Effector memory CD8-positive, alpha-beta T cell (primary cell): ENCODE data around the gene REXO5.
A peak's percentile ranks its signal among the peaks of the same experiment; 100 is the strongest.
"Not testable (repeated sequence)": the region's sequence is repeated elsewhere in the genome, so short reads cannot be mapped to it uniquely, and the experiment has no call there.

Experiments
- ATAC-seq: fragments of 150-1000 bp; cut with Tn5 transposase; replicated peaks from 2 replicates; pipeline ENCODE4 v1.10.0; 2021; ENCODE audit warnings: mild to moderate bottlenecking, moderate library complexity
- DNase-seq, 3 experiments: peaks; one replicate each; pipeline ENCODE4 v3.0.0; 2021
- H3K27ac Mint-ChIP-seq, 2 donors: one replicate each; pipeline ENCODE4 v1.8.0; 2022; ENCODE audit warnings: mild to moderate bottlenecking in 2 of 2, mixed read lengths in 2 of 2, moderate library complexity in 2 of 2
- H3K27me3 Mint-ChIP-seq, 2 donors: one replicate each; pipeline ENCODE4 v1.8.0; 2022; ENCODE audit warnings: mixed read lengths in 2 of 2
- H3K36me3 Mint-ChIP-seq: one replicate; pipeline ENCODE4 v1.8.0; 2022; ENCODE audit warnings: mild to moderate bottlenecking, moderate library complexity, mixed read lengths; ENCODE audit not compliant: insufficient read depth
- H3K4me1 Mint-ChIP-seq, 2 donors: one replicate each; pipeline ENCODE4 v1.8.0; 2022; ENCODE audit warnings: low read depth in 2 of 2, mixed read lengths in 2 of 2
- H3K4me3 Mint-ChIP-seq, 2 donors: one replicate each; pipeline ENCODE4 v1.8.0; 2022; ENCODE audit warnings: mild to moderate bottlenecking in 2 of 2, mixed read lengths in 2 of 2, moderate library complexity in 2 of 2
- H3K9me3 Mint-ChIP-seq, 2 donors: one replicate each; pipeline ENCODE4 v1.8.0; 2022; ENCODE audit warnings: mixed read lengths in 2 of 2

REXO5 gene

DNA sequence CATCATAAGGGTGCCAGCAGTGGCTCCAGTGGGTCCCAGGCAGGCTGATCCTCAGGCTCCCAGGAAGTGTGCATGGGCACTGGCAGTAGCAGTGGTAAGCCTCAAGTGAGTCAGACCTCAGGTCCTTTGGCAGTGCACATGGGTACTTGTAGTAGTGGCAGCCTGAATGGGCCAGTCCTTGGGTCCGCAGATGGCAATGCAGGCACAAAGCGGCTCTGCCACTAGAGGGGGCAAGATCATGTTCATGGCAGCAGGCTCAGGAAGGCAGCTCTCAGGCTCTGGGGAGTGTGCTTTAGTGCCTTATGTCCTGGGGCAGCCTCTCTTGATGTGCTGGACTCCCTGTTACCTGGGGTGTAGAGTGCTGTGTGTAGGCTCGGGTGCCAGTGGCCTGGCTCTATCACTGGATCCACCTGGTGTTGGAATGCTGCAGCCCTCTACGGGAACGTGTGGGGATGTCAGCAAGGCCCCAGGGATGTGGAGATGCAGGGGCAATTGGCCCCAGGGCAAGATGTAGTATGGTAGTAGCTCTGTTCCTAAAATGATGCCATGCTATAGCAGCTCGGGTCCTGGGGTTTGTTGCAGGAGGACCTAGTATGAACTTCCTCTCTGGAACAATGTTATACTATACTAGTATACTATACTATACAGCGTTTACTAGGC is 31.5 kb upstream of the REXO5 start:
- Mint-ChIP-seq H3K4me1 (no peaks in the 10 kb centered on the region), H3K27me3 (no peaks in the 10 kb centered on the region), H3K36me3 (peaks cover 3% of the 10 kb centered on the region), H3K4me3 (no peak overlapping the region), H3K9me3 (no peaks in the 10 kb centered on the region), H3K27ac (no peak overlapping the region)
- DNase-seq (peak; percentile 15 to 42 (median 23)), ATAC-seq (peak; percentile 40)

GRCh38 chr16:20781697-20782096 is 24.6 kb upstream of the REXO5 start:
- ATAC-seq, result no peak
- no peaks in the 10 kb centered on the region for H3K9me3 Mint-ChIP-seq
- no peak overlapping the region for H3K4me3 Mint-ChIP-seq
- no peaks in the 10 kb centered on the region for H3K27me3 Mint-ChIP-seq
- H3K36me3 Mint-ChIP-seq, result peaks cover 3% of the 10 kb centered on the region
- H3K4me1 Mint-ChIP-seq, result no peaks in the 10 kb centered on the region
- no peak overlapping the region for H3K27ac Mint-ChIP-seq
- DNase-seq, result no peak

- Mint-ChIP-seq H3K36me3 (peaks cover 3% of the 10 kb centered on the region), H3K4me1 (no peaks in the 10 kb centered on the region), H3K27me3 (no peaks in the 10 kb centered on the region), H3K27ac (no peak overlapping the region), H3K4me3 (no peak overlapping the region), H3K9me3 (no peaks in the 10 kb centered on the region)
- DNase-seq, result no peak
- ATAC-seq, result no peak
These were observed 23.9 kb upstream of the REXO5 start for GRCh38 chr16:20782470-20782869.

DNA sequence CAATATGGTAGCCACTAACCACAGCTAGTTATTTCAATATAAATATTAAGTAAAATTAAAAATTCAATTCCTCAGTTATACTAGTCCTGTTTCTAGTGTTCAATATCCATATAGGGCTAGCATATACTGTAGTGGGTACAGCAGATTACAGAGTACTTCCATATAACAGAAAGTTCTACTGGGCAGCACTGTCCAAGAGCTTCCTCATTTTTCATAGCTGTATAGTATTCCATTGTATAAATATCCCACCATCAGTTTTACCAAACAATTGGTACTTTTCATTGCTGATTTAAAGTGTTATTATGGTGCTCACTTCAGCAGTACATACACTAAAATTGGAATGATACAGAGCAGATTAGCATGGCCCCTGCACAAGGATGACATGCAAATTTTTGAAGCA is 22.1 kb upstream of the REXO5 start:
- ATAC-seq (no peak), DNase-seq (no peak)
- Mint-ChIP-seq H3K9me3 (no peaks in the 10 kb centered on the region), H3K27me3 (no peaks in the 10 kb centered on the region), H3K36me3 (no peaks in the 10 kb centered on the region), H3K4me1 (no peaks in the 10 kb centered on the region), H3K4me3 (no peak overlapping the region), H3K27ac (no peak overlapping the region)

- Mint-ChIP-seq H3K27ac (no peak overlapping the region), H3K4me1 (no peaks in the 10 kb centered on the region), H3K4me3 (no peak overlapping the region), H3K9me3 (no peaks in the 10 kb centered on the region), H3K36me3 (no peaks in the 10 kb centered on the region), H3K27me3 (no peaks in the 10 kb centered on the region)
- ATAC-seq (no peak), DNase-seq (no peak)
These were observed 17.2 kb upstream of the REXO5 start for GRCh38 chr16:20789130-20789529.

DNA sequence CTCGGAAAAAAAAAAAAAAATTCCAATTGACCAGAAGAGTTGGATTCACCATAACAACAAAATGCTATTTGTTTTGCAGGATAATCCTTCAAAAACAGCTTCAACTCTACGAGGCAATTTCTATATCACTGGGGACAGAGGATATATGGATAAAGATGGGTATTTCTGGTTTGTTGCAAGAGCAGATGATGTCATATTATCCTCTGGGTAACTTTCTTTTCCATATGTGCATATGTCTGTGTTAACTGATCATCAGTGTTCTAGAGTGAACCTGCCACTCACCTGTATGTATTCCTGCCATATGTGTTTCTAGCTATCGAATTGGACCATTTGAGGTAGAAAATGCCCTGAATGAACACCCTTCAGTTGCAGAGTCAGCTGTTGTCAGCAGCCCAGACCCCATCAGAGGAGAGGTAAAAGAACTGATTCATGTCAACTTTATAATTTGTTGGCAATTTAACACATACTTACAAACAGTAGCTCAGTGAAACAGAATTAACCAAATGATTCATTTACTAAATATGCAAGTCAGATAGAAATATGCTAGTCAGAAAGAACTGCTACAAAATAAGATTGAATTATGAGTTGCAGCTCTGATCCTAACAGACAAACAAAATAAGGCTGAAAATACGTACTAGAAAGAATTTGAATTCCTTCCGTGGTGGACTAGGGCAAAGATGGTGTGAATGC is 14.3 kb upstream of the REXO5 start:
- DNase-seq, result no peak
- ATAC-seq, result no peak
- Mint-ChIP-seq H3K27me3 (no peaks in the 10 kb centered on the region), H3K36me3 (no peaks in the 10 kb centered on the region), H3K9me3 (no peaks in the 10 kb centered on the region), H3K4me1 (no peaks in the 10 kb centered on the region), H3K27ac (no peak overlapping the region), H3K4me3 (no peak overlapping the region)

- Mint-ChIP-seq H3K4me3 (no peak overlapping the region), H3K27me3 (no peaks in the 10 kb centered on the region), H3K36me3 (no peaks in the 10 kb centered on the region), H3K4me1 (peaks cover 0 to 9% of the 10 kb centered on the region in 2 donors), H3K9me3 (no peaks in the 10 kb centered on the region), H3K27ac (peak overlapping the region in 1 of 2 donors; percentile 64)
- ATAC-seq (no peak), DNase-seq (no peak)
These were observed 8.0 kb upstream of the REXO5 start for GRCh38 chr16:20798364-20798763.

DNA sequence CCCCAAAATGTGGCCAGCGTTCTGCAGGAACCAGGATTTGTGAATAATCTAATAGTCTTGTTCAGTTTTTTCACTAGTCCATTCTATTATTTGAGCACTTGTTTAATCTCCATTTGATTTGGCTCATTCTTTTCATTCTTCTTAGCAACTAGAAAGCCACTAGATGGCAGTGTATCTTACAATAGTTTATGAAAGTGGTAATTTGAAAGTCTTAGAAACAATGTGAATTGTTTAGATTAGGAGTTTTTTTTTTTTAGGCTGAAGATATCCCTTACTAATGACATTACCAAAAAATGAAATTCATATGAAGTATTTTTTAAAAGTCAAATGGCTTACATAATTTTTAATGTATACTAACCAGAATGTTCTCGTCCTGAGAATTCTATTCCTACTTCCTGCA is 6.7 kb upstream of the REXO5 start:
- H3K4me1 Mint-ChIP-seq, result peaks cover 0 to 9% of the 10 kb centered on the region in 2 donors
- H3K4me3 Mint-ChIP-seq, result no peak overlapping the region
- H3K27me3 Mint-ChIP-seq, result no peaks in the 10 kb centered on the region
- H3K36me3 Mint-ChIP-seq, result no peaks in the 10 kb centered on the region
- ATAC-seq (peak; percentile 32), DNase-seq (no peak)
- H3K9me3 Mint-ChIP-seq, result no peaks in the 10 kb centered on the region
- no peak overlapping the region for H3K27ac Mint-ChIP-seq

DNA sequence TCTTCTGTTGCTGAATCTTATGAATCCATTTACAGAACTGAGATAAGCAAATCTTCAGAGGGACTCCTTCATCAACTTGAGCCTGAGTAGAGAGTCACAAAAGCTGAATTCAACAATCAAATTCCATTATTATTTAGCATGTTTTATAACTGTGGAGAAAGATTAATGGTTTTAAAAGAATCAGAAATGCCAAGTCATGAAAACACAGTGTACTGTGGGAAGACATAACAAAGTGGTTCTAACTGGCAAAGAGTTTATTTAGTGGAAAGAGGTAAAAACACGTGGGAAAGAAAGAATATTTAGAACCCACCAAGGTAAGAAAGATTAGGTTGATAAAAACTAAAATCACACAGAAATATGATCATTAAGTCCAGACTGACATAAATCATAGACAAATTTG is 5.0 kb upstream of the REXO5 start:
- Mint-ChIP-seq H3K27ac (no peak overlapping the region), H3K4me3 (no peak overlapping the region), H3K9me3 (no peaks in the 10 kb centered on the region), H3K27me3 (no peaks in the 10 kb centered on the region), H3K4me1 (peaks cover under 1 to 10% of the 10 kb centered on the region in 2 donors), H3K36me3 (peaks cover under 1% of the 10 kb centered on the region)
- ATAC-seq, result no peak
- no peak for DNase-seq

- Mint-ChIP-seq H3K4me3 (no peak overlapping the region), H3K27ac (peak overlapping the region in 1 of 2 donors; percentile 42), H3K36me3 (peaks cover 10% of the 10 kb centered on the region), H3K9me3 (no peaks in the 10 kb centered on the region), H3K4me1 (peaks cover 13 to 21% of the 10 kb centered on the region in 2 donors), H3K27me3 (no peaks in the 10 kb centered on the region)
- no peak for ATAC-seq
- no peak for DNase-seq
These were observed 3.2 kb upstream of the REXO5 start for GRCh38 chr16:20803192-20803560.

DNA sequence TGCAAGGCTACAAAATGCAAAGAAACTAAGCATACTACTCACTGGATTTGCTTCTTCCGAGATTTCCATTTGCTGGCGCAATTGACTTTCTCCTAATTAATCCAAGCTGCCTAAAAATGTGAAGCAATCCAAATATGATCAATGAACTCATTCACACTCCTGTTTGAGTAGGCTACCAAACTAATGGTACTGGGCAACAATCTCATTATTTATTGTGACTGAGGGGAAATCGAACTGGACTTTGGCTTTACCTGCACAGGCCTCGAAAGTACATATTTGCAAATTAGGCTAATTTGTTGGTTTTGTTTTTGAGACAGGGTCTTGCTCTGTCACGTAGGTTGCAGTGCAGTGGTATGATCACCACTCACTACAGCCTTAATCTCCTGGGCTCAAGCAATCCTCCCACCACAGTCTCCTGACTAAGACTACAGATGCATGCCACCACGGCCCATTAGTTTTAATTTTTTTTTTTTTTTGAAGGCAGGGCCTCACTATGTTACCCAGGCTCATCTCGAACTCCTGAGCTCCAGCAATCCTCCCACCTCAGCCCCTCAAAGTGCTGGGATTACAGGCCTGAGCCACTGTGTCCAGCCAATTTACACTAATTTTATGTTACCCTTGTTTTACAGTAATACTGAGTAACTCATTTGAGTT is 2.6 kb upstream of the REXO5 start:
- peak overlapping the region in 1 of 2 donors; percentile 42 for H3K27ac Mint-ChIP-seq
- no peaks in the 10 kb centered on the region for H3K27me3 Mint-ChIP-seq
- peaks cover 13 to 18% of the 10 kb centered on the region in 2 donors for H3K4me1 Mint-ChIP-seq
- no peak for DNase-seq
- H3K9me3 Mint-ChIP-seq, result no peaks in the 10 kb centered on the region
- H3K36me3 Mint-ChIP-seq, result peaks cover 10% of the 10 kb centered on the region
- H3K4me3 Mint-ChIP-seq, result no peak overlapping the region
- no peak for ATAC-seq

GRCh38 chr16:20805684-20806167 is 601 bp upstream of the REXO5 start:
- not testable (repeated sequence) for DNase-seq, H3K27me3 Mint-ChIP-seq, ATAC-seq, H3K9me3 Mint-ChIP-seq
- Mint-ChIP-seq H3K27ac (peak overlapping the region; percentile 96 to 99), H3K36me3 (peaks cover 10% of the 10 kb centered on the region), H3K4me3 (peak overlapping the region; percentile 96 to 100), H3K4me1 (peaks cover 13 to 21% of the 10 kb centered on the region in 2 donors)

DNA sequence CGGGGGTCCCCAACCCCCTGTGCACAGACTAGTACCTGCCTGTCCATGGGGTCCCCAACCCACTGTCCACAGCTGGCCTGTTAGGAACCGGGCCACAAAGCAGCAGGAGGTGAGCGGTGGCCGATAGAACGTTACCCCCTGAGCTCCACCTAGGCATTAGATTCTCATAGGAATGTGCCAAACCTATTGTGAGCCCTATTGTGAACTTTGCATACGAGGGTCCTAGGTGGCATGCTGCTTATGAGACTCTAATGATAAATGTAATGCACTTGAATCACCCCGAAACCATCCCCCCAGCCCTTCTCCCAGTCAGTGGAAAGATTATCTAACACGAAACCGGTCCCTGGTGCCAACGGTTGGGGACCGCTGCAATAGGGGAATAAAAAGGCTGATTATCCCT is 1.5 kb downstream of the REXO5 start:
- H3K27ac Mint-ChIP-seq, result peak overlapping the region; percentile 88 to 96
- no peak for DNase-seq
- no peaks in the 10 kb centered on the region for H3K9me3 Mint-ChIP-seq
- no peaks in the 10 kb centered on the region for H3K27me3 Mint-ChIP-seq
- peaks cover 13 to 25% of the 10 kb centered on the region in 2 donors for H3K4me1 Mint-ChIP-seq
- peak overlapping the region; percentile 96 to 100 for H3K4me3 Mint-ChIP-seq
- H3K36me3 Mint-ChIP-seq, result peaks cover 10% of the 10 kb centered on the region
- no peak for ATAC-seq
